DND-41 (cell line): ENCODE measurements around the gene MANBA.

Experiments used
- ATAC-seq: fragments of 200-7000 bp; cut with Tn5 transposase; 3 replicates; pipeline ENCODE4 v1.9.1; 2021; ENCODE audit warnings: low read depth; ENCODE audit not compliant: insufficient read depth
- DNase-seq: peaks from one replicate; pipeline ENCODE4 v3.0.0-alpha.2; 2020
- H2AFZ ChIP-seq: 2 replicates; pipeline ENCODE4 v1.6.0; 2012; ENCODE audit warnings: low read depth, low read length
- H3K27ac ChIP-seq: 2 replicates; pipeline ENCODE4 v1.5.1; 2012; ENCODE audit warnings: low read length, inconsistent platforms
- H3K27me3 ChIP-seq: fragments of 200-600 bp; sonication (generic); 2 replicates; pipeline ENCODE4 v1.6.0; 2012; ENCODE audit warnings: low read length, mild to moderate bottlenecking, inconsistent platforms; ENCODE audit not compliant: insufficient read depth, poor library complexity
- H3K36me3 ChIP-seq: 2 replicates; pipeline ENCODE4 v1.5.1; 2012; ENCODE audit warnings: low read length, inconsistent platforms; ENCODE audit not compliant: insufficient read depth
- H3K4me1 ChIP-seq: 2 replicates; pipeline ENCODE4 v1.5.1; 2012; ENCODE audit warnings: mild to moderate bottlenecking, low read length; ENCODE audit not compliant: insufficient read depth
- H3K4me2 ChIP-seq: 2 replicates; pipeline ENCODE4 v1.6.0; 2012; ENCODE audit warnings: mild to moderate bottlenecking, moderate library complexity, low read length, inconsistent platforms; ENCODE audit not compliant: insufficient read depth
- H3K4me3 ChIP-seq, 2 experiments: fragments of 200-600 bp in 1 of 2; shearing (Covaris generic) in 1 of 2; 2 replicates each; pipeline ENCODE4 v1.5.1; 2012 to 2016; ENCODE audit warnings: inconsistent platforms in 2 of 2, low read length in 2 of 2, mild to moderate bottlenecking in 2 of 2, low read depth in 1 of 2, moderate library complexity in 1 of 2
- H3K79me2 ChIP-seq: 2 replicates; pipeline ENCODE4 v1.6.0; 2012; ENCODE audit warnings: low read length, inconsistent platforms; ENCODE audit not compliant: insufficient read depth
- H3K9ac ChIP-seq: 2 replicates; pipeline ENCODE4 v1.6.0; 2012; ENCODE audit warnings: low read depth, mild to moderate bottlenecking, inconsistent platforms, low read length, moderate library complexity
- H3K9me3 ChIP-seq: 2 replicates; pipeline ENCODE4 v1.5.1; 2012; ENCODE audit warnings: low read length, moderate library complexity, mild to moderate bottlenecking, inconsistent platforms; ENCODE audit not compliant: insufficient read depth, severe bottlenecking
- H4K20me1 ChIP-seq: 2 replicates; pipeline ENCODE4 v1.6.0; 2012; ENCODE audit warnings: low read length; ENCODE audit not compliant: insufficient read depth
- EZH2 ChIP-seq: IDR thresholded peaks from 3 replicates; pipeline ENCODE4 v1.6.1; 2012; ENCODE audit warnings: borderline replicate concordance, low read depth, mild to moderate bottlenecking, moderate library complexity, low read length, inconsistent platforms; ENCODE audit not compliant: severe bottlenecking
- TF ChIP-seq, protein P1 (sequence below): IDR thresholded peaks from 2 replicates; pipeline ENCODE4 v1.5.1; 2012; ENCODE audit warnings: borderline replicate concordance, low read length, moderate library complexity, mild to moderate bottlenecking; ENCODE audit not compliant: poor library complexity, severe bottlenecking; ENCODE audit errors: extremely low read depth

MANBA gene

GRCh38 chr4:102693262-102693850 lies 67.4 kb downstream of the MANBA start:
- H4K20me1 ChIP-seq, result no peaks in the 10 kb centered on the region
- no peak overlapping the region for H2AFZ ChIP-seq
- no peak for TF ChIP-seq EZH2
- TF ChIP-seq, protein P1, sequence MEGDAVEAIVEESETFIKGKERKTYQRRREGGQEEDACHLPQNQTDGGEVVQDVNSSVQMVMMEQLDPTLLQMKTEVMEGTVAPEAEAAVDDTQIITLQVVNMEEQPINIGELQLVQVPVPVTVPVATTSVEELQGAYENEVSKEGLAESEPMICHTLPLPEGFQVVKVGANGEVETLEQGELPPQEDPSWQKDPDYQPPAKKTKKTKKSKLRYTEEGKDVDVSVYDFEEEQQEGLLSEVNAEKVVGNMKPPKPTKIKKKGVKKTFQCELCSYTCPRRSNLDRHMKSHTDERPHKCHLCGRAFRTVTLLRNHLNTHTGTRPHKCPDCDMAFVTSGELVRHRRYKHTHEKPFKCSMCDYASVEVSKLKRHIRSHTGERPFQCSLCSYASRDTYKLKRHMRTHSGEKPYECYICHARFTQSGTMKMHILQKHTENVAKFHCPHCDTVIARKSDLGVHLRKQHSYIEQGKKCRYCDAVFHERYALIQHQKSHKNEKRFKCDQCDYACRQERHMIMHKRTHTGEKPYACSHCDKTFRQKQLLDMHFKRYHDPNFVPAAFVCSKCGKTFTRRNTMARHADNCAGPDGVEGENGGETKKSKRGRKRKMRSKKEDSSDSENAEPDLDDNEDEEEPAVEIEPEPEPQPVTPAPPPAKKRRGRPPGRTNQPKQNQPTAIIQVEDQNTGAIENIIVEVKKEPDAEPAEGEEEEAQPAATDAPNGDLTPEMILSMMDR, result no peak
- no peak overlapping the region for H3K4me3 ChIP-seq
- H3K79me2 ChIP-seq, result no peaks in the 10 kb centered on the region
- peaks cover 4% of the 10 kb centered on the region; the same call in 1 of the 2 replicates for H3K36me3 ChIP-seq
- H3K27me3 ChIP-seq, result no peaks in the 10 kb centered on the region
- H3K4me1 ChIP-seq, result no peaks in the 10 kb centered on the region
- ATAC-seq, result no peak
- H3K9me3 ChIP-seq, result no peaks in the 10 kb centered on the region
- no peak overlapping the region for H3K4me2 ChIP-seq
- H3K9ac ChIP-seq, result no peak overlapping the region
- no peak overlapping the region for H3K27ac ChIP-seq
- DNase-seq, result no peak

GRCh38 chr4:102692474-102692873 lies 68.3 kb downstream of the MANBA start:
- ATAC-seq (no peak), DNase-seq (no peak)
- H3K27ac ChIP-seq, result no peak overlapping the region
- peaks cover 8% of the 10 kb centered on the region; the same call in 1 of the 2 replicates for H3K36me3 ChIP-seq
- H3K9me3 ChIP-seq, result no peaks in the 10 kb centered on the region
- no peak overlapping the region for H3K4me2 ChIP-seq
- TF ChIP-seq EZH2, result no peak
- TF ChIP-seq, protein P1, result no peak
- no peak overlapping the region for H3K4me3 ChIP-seq
- no peaks in the 10 kb centered on the region for H4K20me1 ChIP-seq
- H3K4me1 ChIP-seq, result no peaks in the 10 kb centered on the region
- H3K79me2 ChIP-seq, result no peaks in the 10 kb centered on the region
- no peak overlapping the region for H2AFZ ChIP-seq
- no peaks in the 10 kb centered on the region for H3K27me3 ChIP-seq
- H3K9ac ChIP-seq, result no peak overlapping the region

DNA sequence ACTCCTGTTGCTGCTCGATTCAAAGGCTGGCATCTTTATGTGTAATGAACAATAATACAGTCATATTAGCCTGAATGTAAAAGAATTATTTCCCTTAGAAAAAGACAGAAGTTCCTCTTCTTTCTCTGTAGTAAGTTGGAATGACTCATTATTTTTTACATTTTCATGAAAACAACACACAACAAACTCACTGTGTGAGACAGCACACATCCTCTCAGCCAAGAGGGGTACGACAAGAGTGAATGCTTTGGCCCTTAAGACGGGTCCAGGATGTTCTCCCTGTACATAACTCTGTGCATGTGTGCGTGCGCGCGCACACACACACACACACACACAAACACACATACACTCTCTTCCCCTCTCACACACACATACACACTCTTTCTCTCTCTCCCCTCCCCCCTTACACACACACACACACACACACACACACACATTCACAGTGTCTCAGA lies 72.8 kb downstream of the MANBA start:
- DNase-seq, result no peak
- Histone ChIP-seq H3K9ac (no peak overlapping the region), H4K20me1 (no peaks in the 10 kb centered on the region), H3K4me2 (no peak overlapping the region), H3K27ac (no peak overlapping the region), H2AFZ (no peak overlapping the region), H3K79me2 (no peaks in the 10 kb centered on the region), H3K4me3 (no peak overlapping the region), H3K9me3 (no peaks in the 10 kb centered on the region), H3K4me1 (no peaks in the 10 kb centered on the region), H3K36me3 (peaks cover 8% of the 10 kb centered on the region; the same call in 1 of the 2 replicates), H3K27me3 (no peaks in the 10 kb centered on the region)
- no peak for TF ChIP-seq EZH2
- TF ChIP-seq, protein P1, result no peak
- ATAC-seq, result no peak
